NCI-H510A (cell line): ENCODE data around the gene IL13RA1.
"Not testable (repeated sequence)": the region's sequence is repeated elsewhere in the genome, so short reads cannot be mapped to it uniquely, and the experiment has no call there.

Experiments
- DNase-seq: peaks from one replicate; lab custom pipeline; 2025; lab: John Stamatoyannopoulos, UW

The IL13RA1 gene

GRCh38 chrX:118729042-118729652 lies 1.7 kb downstream of the IL13RA1 start:
- no peak for DNase-seq

GRCh38 chrX:118730500-118731247 lies 3.3 kb downstream of the IL13RA1 start:
- DNase-seq, result no peak

- DNase-seq, result not testable (repeated sequence)
Measured at GRCh38 chrX:118732551-118732950, 5.1 kb downstream of the IL13RA1 start.

- DNase-seq, result no peak
Measured at GRCh38 chrX:118734909-118735308, 7.5 kb downstream of the IL13RA1 start.

- DNase-seq, result no peak
Measured at GRCh38 chrX:118736394-118737010, 9.1 kb downstream of the IL13RA1 start.

- DNase-seq, result no peak
Measured at GRCh38 chrX:118739577-118739976, 12.2 kb downstream of the IL13RA1 start.

- no peak for DNase-seq
Measured at GRCh38 chrX:118740276-118740889, 13.0 kb downstream of the IL13RA1 start.

- DNase-seq, result no peak
Measured at GRCh38 chrX:118742176-118742575, 14.8 kb downstream of the IL13RA1 start.

GRCh38 chrX:118745570-118745969 lies 18.2 kb downstream of the IL13RA1 start:
- no peak for DNase-seq

GRCh38 chrX:118751950-118752783 lies 24.8 kb downstream of the IL13RA1 start:
- DNase-seq, result no peak

- DNase-seq, result no peak
Measured at GRCh38 chrX:118755633-118756032, 28.2 kb downstream of the IL13RA1 start.

GRCh38 chrX:118756101-118756500 lies 28.7 kb downstream of the IL13RA1 start:
- no peak for DNase-seq

GRCh38 chrX:118758511-118758910 lies 31.1 kb downstream of the IL13RA1 start:
- no peak for DNase-seq

- no peak for DNase-seq
Measured at GRCh38 chrX:118760025-118760424, 32.6 kb downstream of the IL13RA1 start.

- DNase-seq, result no peak
Measured at GRCh38 chrX:118761939-118762707, 34.7 kb downstream of the IL13RA1 start.

- DNase-seq, result no peak
Measured at GRCh38 chrX:118763489-118763888, 36.1 kb downstream of the IL13RA1 start.

- no peak for DNase-seq
Measured at GRCh38 chrX:118764122-118764521, 36.7 kb downstream of the IL13RA1 start.

GRCh38 chrX:118770133-118770760 lies 42.8 kb downstream of the IL13RA1 start:
- no peak for DNase-seq

GRCh38 chrX:118772051-118772450 lies 44.6 kb downstream of the IL13RA1 start:
- no peak for DNase-seq

- DNase-seq, result peak; percentile 34
Measured at GRCh38 chrX:118773782-118774181, 46.4 kb downstream of the IL13RA1 start.

GRCh38 chrX:118779581-118779980 lies 52.2 kb downstream of the IL13RA1 start:
- no peak for DNase-seq
